Activated CD8-positive, alpha-beta memory T cell treated with anti-CD3 and anti-CD28 coated beads, Interleukin-2, amount 10 ng/mL, durations not matched to agents 7 days and 5 days (primary cell): Measurements from ENCODE around the gene DDX54. TPM values are rescaled to one million over a fixed set of nuclear protein-coding genes. Genes with fewer than 3 reads are reported as not detected.
"Not testable (repeated sequence)": the region's sequence is repeated elsewhere in the genome, so short reads cannot be mapped to it uniquely, and the experiment has no call there.

Source experiments
- ATAC-seq: fragments of 150-1000 bp; cut with Tn5 transposase; one replicate; pipeline ENCODE4 v1.10.0; 2021; ENCODE audit warnings: moderate library complexity
- CTCF ChIA-PET: fragments of 350-600 bp; sonication (Branson Sonifier 250); formaldehyde crosslinking; loops from one replicate; lab custom pipeline; 2021; ENCODE audit warnings: antibody characterized with exemption; lab: Charles Lee
- DNase-seq: peaks from one replicate; pipeline ENCODE4 v3.0.0-alpha.2; 2020
- H3K27ac Mint-ChIP-seq: one replicate; pipeline ENCODE4 v1.8.0; 2021; ENCODE audit warnings: mild to moderate bottlenecking, mixed read lengths
- H3K27me3 Mint-ChIP-seq: one replicate; pipeline ENCODE4 v1.8.0; 2021; ENCODE audit warnings: mixed read lengths
- H3K36me3 Mint-ChIP-seq: one replicate; pipeline ENCODE4 v1.8.0; 2021; ENCODE audit warnings: mild to moderate bottlenecking, mixed read lengths
- H3K4me1 Mint-ChIP-seq: one replicate; pipeline ENCODE4 v1.8.0; 2021; ENCODE audit warnings: mixed read lengths
- H3K4me3 Mint-ChIP-seq: one replicate; pipeline ENCODE4 v1.8.0; 2021; ENCODE audit warnings: mild to moderate bottlenecking, moderate library complexity, mixed read lengths
- H3K9me3 Mint-ChIP-seq: one replicate; pipeline ENCODE4 v1.8.0; 2022; ENCODE audit warnings: low read depth, mixed read lengths
- total RNA-seq, 2 experiments: library from RNA; stranded (reverse); gene quantifications; one replicate each; pipeline ENCODE4 v1.2.3, GENCODE V29; 2021

The DDX54 gene
- total RNA-seq, 2 experiments from 2014 or later = 71.5 to 99.0 TPM

- CTCF ChIA-PET = interaction anchor here (0.7 to 4.5 kb wide), 9 partner anchors 8 to 218 kb away, joined by 3 to 31 read pairs (median 3); partner anchors contain the start of genes DDX54 and TPCN1
- H3K4me3 Mint-ChIP-seq = no peak overlapping the region
- H3K27ac Mint-ChIP-seq = peak overlapping the region; percentile 90
- peaks cover 17% of the 10 kb centered on the region for H3K36me3 Mint-ChIP-seq
- DNase-seq (peak; percentile 59), ATAC-seq (peak; percentile 21)
- no peaks in the 10 kb centered on the region for H3K27me3 Mint-ChIP-seq
- H3K9me3 Mint-ChIP-seq = peaks cover 3% of the 10 kb centered on the region
- peaks cover 70% of the 10 kb centered on the region for H3K4me1 Mint-ChIP-seq
Measured at GRCh38 chr12:113207613-113208040, 22.3 kb upstream of the DDX54 start.

- ATAC-seq, H3K4me3 Mint-ChIP-seq, H3K27me3 Mint-ChIP-seq, H3K27ac Mint-ChIP-seq, DNase-seq, H3K9me3 Mint-ChIP-seq: not testable (repeated sequence)
- CTCF ChIA-PET = interaction anchor here (1.7 kb wide), 1 partner anchor 218 kb away, joined by 6 read pairs; no protein-coding TSS in a partner anchor
- Mint-ChIP-seq H3K36me3 (peaks cover 17% of the 10 kb centered on the region), H3K4me1 (peaks cover 66% of the 10 kb centered on the region)
Measured at GRCh38 chr12:113206802-113207201, 21.5 kb upstream of the DDX54 start.

- DNase-seq (no peak), ATAC-seq (no peak)
- Mint-ChIP-seq H3K4me3 (no peak overlapping the region), H3K4me1 (peaks cover 46% of the 10 kb centered on the region), H3K36me3 (peaks cover 8% of the 10 kb centered on the region), H3K27ac (no peak overlapping the region), H3K9me3 (no peaks in the 10 kb centered on the region), H3K27me3 (no peaks in the 10 kb centered on the region)
- CTCF ChIA-PET = interaction anchor here (1.2 to 2.8 kb wide), 5 partner anchors 8 to 221 kb away, joined by 3 to 12 read pairs (median 3); no protein-coding TSS in a partner anchor
Measured at GRCh38 chr12:113204804-113205203, 19.5 kb upstream of the DDX54 start.

DNA sequence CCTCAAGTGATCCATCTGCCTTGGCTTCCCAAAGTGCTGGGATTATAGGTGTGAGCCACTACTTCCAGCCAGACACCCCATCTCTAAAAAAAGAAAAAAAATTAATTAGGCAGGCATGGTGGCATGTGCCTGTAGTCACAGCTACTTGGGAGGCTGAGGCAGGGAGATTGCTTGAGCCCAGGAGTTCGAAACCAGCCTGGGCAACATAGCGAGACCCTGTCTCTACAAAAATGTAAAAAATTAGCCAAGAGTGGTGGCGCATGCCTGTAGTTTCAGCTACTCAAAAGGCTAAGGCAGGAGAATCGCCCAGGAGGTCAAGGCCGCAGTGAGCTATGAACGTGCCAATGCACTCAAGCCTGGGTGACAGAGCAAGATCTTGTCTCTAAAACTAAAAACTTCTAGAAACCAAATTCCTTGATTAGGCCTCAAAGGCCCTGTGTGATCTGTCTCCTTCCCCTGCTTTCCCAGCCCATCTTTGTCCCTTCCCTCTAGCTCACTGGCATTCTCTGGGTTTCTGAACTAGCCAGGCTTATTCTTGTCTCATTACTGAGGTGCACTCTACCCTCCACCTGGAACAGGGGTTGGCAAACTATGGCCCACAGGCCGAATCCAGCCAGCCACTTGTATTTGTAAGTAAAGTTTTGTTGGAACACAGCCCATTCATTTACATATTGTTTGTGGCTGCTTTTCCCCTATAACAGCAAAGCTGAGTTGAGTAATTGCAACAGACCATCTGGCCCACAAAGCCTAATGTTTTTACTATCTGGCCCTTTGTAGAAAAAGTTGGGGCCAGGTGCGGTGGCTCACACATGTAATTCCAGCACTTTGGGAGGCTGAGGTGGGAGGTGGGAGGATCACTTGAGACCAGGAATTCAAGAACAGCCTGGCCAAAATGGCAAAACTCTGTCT lies 18.8 kb upstream of the DDX54 start:
- no peak overlapping the region for H3K4me3 Mint-ChIP-seq
- CTCF ChIA-PET = interaction anchor here (0.9 to 2.8 kb wide), 6 partner anchors 9 to 221 kb away, joined by 3 to 12 read pairs (median 4); no protein-coding TSS in a partner anchor
- H3K27ac Mint-ChIP-seq = peak overlapping the region; percentile 61
- H3K27me3 Mint-ChIP-seq = no peaks in the 10 kb centered on the region
- no peaks in the 10 kb centered on the region for H3K9me3 Mint-ChIP-seq
- ATAC-seq = no peak
- H3K36me3 Mint-ChIP-seq = peaks cover 8% of the 10 kb centered on the region
- no peak for DNase-seq
- H3K4me1 Mint-ChIP-seq = peaks cover 41% of the 10 kb centered on the region

DNA sequence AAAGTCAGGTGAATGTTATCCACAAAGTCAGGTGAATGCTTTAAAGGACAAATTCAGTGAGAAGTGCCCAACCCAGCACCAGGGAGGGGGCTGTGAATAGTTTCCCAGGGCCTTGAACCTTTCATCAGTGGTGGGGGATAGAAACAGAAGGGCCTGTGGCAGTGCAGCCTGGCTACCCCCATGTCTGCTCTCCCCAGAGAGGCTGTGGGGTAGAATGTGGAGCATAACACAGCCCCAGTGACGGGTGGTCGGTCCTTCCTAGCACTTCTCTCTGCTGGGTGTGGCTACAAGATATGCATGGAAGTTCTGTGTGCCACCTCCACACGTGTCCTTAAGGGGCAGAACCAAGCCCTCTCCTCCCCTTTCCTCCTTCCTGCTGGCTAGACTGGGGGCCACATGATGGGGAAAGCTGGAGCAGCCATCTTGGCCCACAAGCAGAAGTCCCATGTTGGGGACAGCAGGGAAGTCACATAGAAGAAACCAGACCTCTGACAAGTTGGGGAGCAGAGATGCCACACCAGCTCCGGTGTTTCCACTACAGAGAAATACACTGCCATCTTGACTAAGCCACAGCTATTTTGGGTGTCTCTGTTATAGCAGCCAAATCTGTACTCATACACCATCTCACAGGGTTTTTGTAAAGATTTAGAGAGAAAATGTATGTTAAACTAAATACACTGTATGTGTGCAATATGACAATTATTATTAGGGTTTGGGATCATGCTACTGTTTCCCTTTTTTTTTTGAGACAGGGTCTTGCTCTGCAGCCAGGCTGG lies 17.2 kb upstream of the DDX54 start:
- Mint-ChIP-seq H3K27me3 (no peaks in the 10 kb centered on the region), H3K36me3 (peaks cover 8% of the 10 kb centered on the region), H3K9me3 (no peaks in the 10 kb centered on the region), H3K4me3 (no peak overlapping the region), H3K27ac (no peak overlapping the region), H3K4me1 (peaks cover 25% of the 10 kb centered on the region)
- CTCF ChIA-PET = interaction anchor here (0.5 to 1.7 kb wide), 3 partner anchors 20 to 223 kb away, joined by 3 to 7 read pairs (median 6); no protein-coding TSS in a partner anchor
- DNase-seq (no peak), ATAC-seq (no peak)

GRCh38 chr12:113201187-113202177 lies 16.2 kb upstream of the DDX54 start:
- DNase-seq (no peak), ATAC-seq (no peak)
- H3K4me1 Mint-ChIP-seq = peaks cover 20% of the 10 kb centered on the region
- no peak overlapping the region for H3K27ac Mint-ChIP-seq
- H3K27me3 Mint-ChIP-seq = no peaks in the 10 kb centered on the region
- no peak overlapping the region for H3K4me3 Mint-ChIP-seq
- CTCF ChIA-PET = interaction anchor here (0.8 to 1.2 kb wide), 3 partner anchors 12 to 209 kb away, joined by 3 to 5 read pairs (median 3); no protein-coding TSS in a partner anchor
- H3K36me3 Mint-ChIP-seq = peaks cover 6% of the 10 kb centered on the region
- H3K9me3 Mint-ChIP-seq = no peaks in the 10 kb centered on the region

DNA sequence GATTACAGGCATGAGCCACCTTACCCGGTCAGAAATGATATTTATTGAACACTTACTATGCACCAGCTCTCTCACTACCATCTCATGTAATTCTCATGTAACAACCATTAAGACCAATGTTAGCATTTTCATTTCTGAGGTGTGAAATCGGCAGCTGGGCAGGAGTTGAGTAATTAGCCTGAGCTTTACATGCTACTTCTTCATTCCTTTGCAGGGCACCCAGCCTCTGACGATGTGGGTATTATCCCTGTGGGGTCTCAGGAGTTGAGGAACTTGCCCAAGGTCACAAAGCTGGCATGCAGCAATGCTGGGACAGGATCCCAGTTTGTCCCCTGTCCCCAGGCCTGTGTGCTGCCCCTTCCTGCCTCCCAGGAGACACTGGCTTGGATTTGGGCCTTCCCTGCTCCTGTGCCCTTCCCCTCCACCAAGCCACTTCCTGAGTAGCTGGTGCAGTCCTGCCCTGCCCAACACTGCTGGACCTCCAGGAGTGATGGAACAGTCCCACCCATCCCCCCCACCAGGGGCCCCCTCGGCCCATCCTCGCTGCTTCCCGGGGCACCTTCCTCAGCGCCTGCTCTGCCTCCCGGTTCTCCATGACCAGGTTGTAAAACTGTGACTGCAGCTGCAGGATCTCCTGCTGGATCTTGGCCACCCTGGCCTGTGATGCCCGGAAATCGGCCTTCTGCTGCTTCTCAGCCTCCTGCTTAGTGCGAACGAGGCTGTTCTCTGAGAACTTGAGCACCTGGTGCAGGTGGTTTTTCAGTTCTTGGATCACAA lies 14.9 kb upstream of the DDX54 start:
- Mint-ChIP-seq H3K27ac (no peak overlapping the region), H3K36me3 (peaks cover 2% of the 10 kb centered on the region), H3K9me3 (no peaks in the 10 kb centered on the region), H3K27me3 (no peaks in the 10 kb centered on the region), H3K4me3 (no peak overlapping the region), H3K4me1 (peaks cover 16% of the 10 kb centered on the region)
- DNase-seq (no peak), ATAC-seq (no peak)
- CTCF ChIA-PET = interaction anchor here (1.1 to 2.5 kb wide), 5 partner anchors 8 to 225 kb away, joined by 3 to 7 read pairs (median 5); no protein-coding TSS in a partner anchor

- Mint-ChIP-seq H3K4me1 (peaks cover 7% of the 10 kb centered on the region), H3K27me3 (no peaks in the 10 kb centered on the region), H3K27ac (no peak overlapping the region), H3K4me3 (no peak overlapping the region), H3K9me3 (no peaks in the 10 kb centered on the region), H3K36me3 (peaks cover 2% of the 10 kb centered on the region)
- ATAC-seq (no peak), DNase-seq (no peak)
- CTCF ChIA-PET = interaction anchor here (1.3 to 3.0 kb wide), 5 partner anchors 11 to 227 kb away, joined by 3 to 20 read pairs (median 9); no protein-coding TSS in a partner anchor
Measured at GRCh38 chr12:113198296-113198695, 13.0 kb upstream of the DDX54 start.

DNA sequence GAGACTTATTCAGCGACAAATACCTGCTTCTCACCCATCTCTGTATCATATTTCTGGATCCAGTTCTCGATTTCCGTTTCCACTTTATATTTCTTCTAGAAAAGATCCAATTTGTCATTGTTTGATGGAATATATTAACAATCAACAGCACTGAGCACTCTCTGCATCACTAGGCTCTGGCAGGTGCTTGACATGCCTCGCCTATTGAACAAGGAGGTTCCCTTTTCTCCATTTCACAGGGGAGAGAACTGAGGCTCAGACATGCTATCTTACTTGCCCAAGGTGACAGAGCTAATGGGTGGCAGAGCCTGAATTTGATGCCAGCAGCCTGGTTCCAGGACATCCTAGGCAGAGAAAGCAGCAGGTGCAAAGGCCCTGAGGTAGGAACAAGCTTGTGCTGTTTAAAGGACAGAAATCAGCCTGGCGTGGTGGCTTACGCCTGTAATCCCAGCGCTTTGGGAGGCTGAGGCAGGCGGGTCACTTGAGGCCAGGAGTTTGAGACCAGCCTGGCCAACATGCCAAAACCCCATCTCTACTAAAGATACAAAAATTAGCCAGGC lies 12.3 kb upstream of the DDX54 start:
- CTCF ChIA-PET = interaction anchor here (0.6 to 3.0 kb wide), 8 partner anchors 10 to 228 kb away, joined by 3 to 20 read pairs (median 4); no protein-coding TSS in a partner anchor
- H3K27ac Mint-ChIP-seq = no peak overlapping the region
- no peak for DNase-seq
- H3K27me3 Mint-ChIP-seq = no peaks in the 10 kb centered on the region
- no peak for ATAC-seq
- H3K4me1 Mint-ChIP-seq = peaks cover 7% of the 10 kb centered on the region
- peaks cover 2% of the 10 kb centered on the region for H3K36me3 Mint-ChIP-seq
- no peak overlapping the region for H3K4me3 Mint-ChIP-seq
- no peaks in the 10 kb centered on the region for H3K9me3 Mint-ChIP-seq

DNA sequence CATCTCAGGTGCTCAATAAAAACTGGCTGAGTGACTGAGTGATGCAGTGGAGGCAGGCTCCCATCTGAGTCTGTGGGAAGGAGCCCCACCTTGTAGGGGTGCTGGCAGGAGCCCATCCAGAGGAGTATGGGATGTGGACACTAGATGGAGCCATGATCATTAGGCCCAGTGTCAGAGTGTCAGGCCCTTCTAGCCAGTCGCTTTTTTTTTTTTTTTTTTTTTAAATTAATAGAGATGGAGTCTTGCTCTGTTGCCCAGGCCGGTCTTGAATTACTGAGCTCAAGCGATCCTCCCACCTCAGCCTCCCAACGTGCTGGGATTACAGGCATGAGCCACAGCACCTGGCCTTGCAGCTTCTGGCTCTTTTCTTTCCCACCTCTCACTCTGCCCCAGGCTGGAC lies 11.7 kb upstream of the DDX54 start:
- CTCF ChIA-PET = interaction anchor here (0.6 to 3.0 kb wide), 8 partner anchors 10 to 228 kb away, joined by 3 to 20 read pairs (median 4); no protein-coding TSS in a partner anchor
- H3K36me3 Mint-ChIP-seq = peaks cover 4% of the 10 kb centered on the region
- peaks cover 7% of the 10 kb centered on the region for H3K4me1 Mint-ChIP-seq
- H3K27me3 Mint-ChIP-seq = no peaks in the 10 kb centered on the region
- DNase-seq (peak; percentile 81), ATAC-seq (peak; percentile 98)
- H3K9me3 Mint-ChIP-seq = no peaks in the 10 kb centered on the region
- H3K4me3 Mint-ChIP-seq = no peak overlapping the region
- H3K27ac Mint-ChIP-seq = no peak overlapping the region

GRCh38 chr12:113196582-113196981 lies 11.3 kb upstream of the DDX54 start:
- no peak for DNase-seq
- Mint-ChIP-seq H3K27ac (no peak overlapping the region), H3K4me3 (no peak overlapping the region), H3K36me3 (peaks cover 6% of the 10 kb centered on the region), H3K9me3 (no peaks in the 10 kb centered on the region), H3K4me1 (peaks cover 7% of the 10 kb centered on the region), H3K27me3 (no peaks in the 10 kb centered on the region)
- peak; percentile 16 for ATAC-seq
- CTCF ChIA-PET = interaction anchor here (0.9 to 3.0 kb wide), 5 partner anchors 10 to 229 kb away, joined by 3 to 20 read pairs (median 13); no protein-coding TSS in a partner anchor
